Large intestine (tissue), 3 donors: ENCODE data around the gene RTBDN. TPM values are rescaled to one million over a fixed set of nuclear protein-coding genes. Genes with fewer than 3 reads are reported as not detected.

Experiments
- DNase-seq, 2 donors: peaks; one replicate each; pipeline versions ENCODE4 v3.0.0 to v3.0.0-alpha.2; 2013
- H3K27ac ChIP-seq: one replicate; pipeline ENCODE4 v1.5.1; 2013; ENCODE audit warnings: low read length
- H3K27me3 ChIP-seq: 2 replicates; pipeline ENCODE4 v1.6.1; 2013; ENCODE audit warnings: low read length; ENCODE audit not compliant: control insufficient read depth, insufficient read depth
- H3K36me3 ChIP-seq: 2 replicates; pipeline ENCODE4 v1.6.1; 2013; ENCODE audit warnings: low read length; ENCODE audit not compliant: control insufficient read depth, insufficient read depth
- H3K4me1 ChIP-seq: one replicate; pipeline ENCODE4 v1.6.1; 2013; ENCODE audit warnings: low read length; ENCODE audit not compliant: control insufficient read depth, insufficient read depth
- H3K4me3 ChIP-seq: one replicate; pipeline ENCODE4 v1.5.1; 2013; ENCODE audit warnings: low read length
- H3K9me3 ChIP-seq: one replicate; pipeline ENCODE4 v1.6.1; 2013; ENCODE audit warnings: mild to moderate bottlenecking, low read depth, low read length, moderate library complexity; ENCODE audit not compliant: control insufficient read depth
- WGBS: methylation state at CpG from one replicate; pipeline ENCODE4 v1.1.5; 2013; ENCODE audit warnings: low lambda C conversion rate; ENCODE audit not compliant: insufficient coverage; 5-methylcytosine and 5-hydroxymethylcytosine counted together
- polyA plus RNA-seq: library from polyadenylated mRNA; unstranded; fragments of 120-200 nt; gene quantifications from one replicate; pipeline ENCODE4 v1.2.1, GENCODE V29; 2013

Gene RTBDN
- polyA plus RNA-seq, 1 donor: 1.6 TPM

- peak in 1 of 2 donors; percentile 58 for DNase-seq
- Histone ChIP-seq H3K27ac (peak overlapping the region; percentile 99), H3K27me3 (no peaks in the 10 kb centered on the region), H3K36me3 (no peaks in the 10 kb centered on the region), H3K4me3 (peak overlapping the region; percentile 94), H3K9me3 (no peaks in the 10 kb centered on the region), H3K4me1 (peaks cover 60% of the 10 kb centered on the region)
- 0% methylated on average over 2 of the region's 22 CpGs for WGBS
Measured at GRCh38 chr19:12790628-12791344, 43.6 kb downstream of the RTBDN start.

GRCh38 chr19:12789904-12790619 lies 44.3 kb downstream of the RTBDN start:
- Histone ChIP-seq H3K4me1 (peaks cover 62% of the 10 kb centered on the region), H3K27ac (peak overlapping the region; percentile 99), H3K36me3 (no peaks in the 10 kb centered on the region), H3K9me3 (no peaks in the 10 kb centered on the region), H3K4me3 (peak overlapping the region; percentile 94), H3K27me3 (no peaks in the 10 kb centered on the region)
- peak; percentile 98 to 99 for DNase-seq
- WGBS: no CpG with 5 or more reads among the region's 56 CpGs

- H3K4me1 ChIP-seq: peaks cover 63% of the 10 kb centered on the region
- H3K27me3 ChIP-seq: no peaks in the 10 kb centered on the region
- WGBS: no CpG with 5 or more reads among the region's 46 CpGs
- no peaks in the 10 kb centered on the region for H3K9me3 ChIP-seq
- peak overlapping the region; percentile 94 for H3K4me3 ChIP-seq
- H3K36me3 ChIP-seq: no peaks in the 10 kb centered on the region
- H3K27ac ChIP-seq: peak overlapping the region; percentile 100
- no peak for DNase-seq
Measured at GRCh38 chr19:12789098-12789903, 45.1 kb downstream of the RTBDN start.

GRCh38 chr19:12788682-12789097 lies 45.7 kb downstream of the RTBDN start:
- DNase-seq: peak; percentile 86 to 93
- Histone ChIP-seq H3K4me3 (peak overlapping the region; percentile 61), H3K27ac (peak overlapping the region; percentile 100), H3K9me3 (no peaks in the 10 kb centered on the region), H3K4me1 (peaks cover 65% of the 10 kb centered on the region), H3K36me3 (no peaks in the 10 kb centered on the region), H3K27me3 (no peaks in the 10 kb centered on the region)
- no CpG with 5 or more reads among the region's 12 CpGs for WGBS

GRCh38 chr19:12788042-12788681 lies 46.2 kb downstream of the RTBDN start:
- WGBS: no CpG with 5 or more reads among the region's 4 CpGs
- Histone ChIP-seq H3K4me1 (peaks cover 70% of the 10 kb centered on the region), H3K27me3 (no peaks in the 10 kb centered on the region), H3K9me3 (no peaks in the 10 kb centered on the region), H3K36me3 (no peaks in the 10 kb centered on the region), H3K27ac (peak overlapping the region; percentile 100), H3K4me3 (peak overlapping the region; percentile 61)
- DNase-seq: peak in 1 of 2 donors; percentile 35

GRCh38 chr19:12787458-12787857 lies 46.9 kb downstream of the RTBDN start:
- DNase-seq: no peak
- Histone ChIP-seq H3K4me3 (no peak overlapping the region), H3K27me3 (no peaks in the 10 kb centered on the region), H3K36me3 (no peaks in the 10 kb centered on the region), H3K4me1 (peaks cover 74% of the 10 kb centered on the region), H3K9me3 (no peaks in the 10 kb centered on the region), H3K27ac (peak overlapping the region; percentile 100)
- WGBS: 80% methylated on average over 1 of the region's 10 CpGs

GRCh38 chr19:12786952-12787351 lies 47.4 kb downstream of the RTBDN start:
- peak in 1 of 2 donors; percentile 55 for DNase-seq
- H3K27me3 ChIP-seq: no peaks in the 10 kb centered on the region
- no peak overlapping the region for H3K4me3 ChIP-seq
- H3K9me3 ChIP-seq: no peaks in the 10 kb centered on the region
- WGBS: no CpG with 5 or more reads among the region's 3 CpGs
- H3K27ac ChIP-seq: peak overlapping the region; percentile 100
- H3K36me3 ChIP-seq: no peaks in the 10 kb centered on the region
- H3K4me1 ChIP-seq: peaks cover 78% of the 10 kb centered on the region

- no peaks in the 10 kb centered on the region for H3K9me3 ChIP-seq
- no peaks in the 10 kb centered on the region for H3K36me3 ChIP-seq
- no CpG with 5 or more reads among the region's 18 CpGs for WGBS
- H3K4me3 ChIP-seq: no peak overlapping the region
- peak in 1 of 2 donors; percentile 50 for DNase-seq
- peak overlapping the region; percentile 100 for H3K27ac ChIP-seq
- peaks cover 82% of the 10 kb centered on the region for H3K4me1 ChIP-seq
- no peaks in the 10 kb centered on the region for H3K27me3 ChIP-seq
Measured at GRCh38 chr19:12786141-12786870, 48.1 kb downstream of the RTBDN start.

- no peaks in the 10 kb centered on the region for H3K36me3 ChIP-seq
- H3K27ac ChIP-seq: peak overlapping the region; percentile 100
- H3K9me3 ChIP-seq: no peaks in the 10 kb centered on the region
- DNase-seq: peak; percentile 65 to 79
- no CpG with 5 or more reads among the region's 4 CpGs for WGBS
- no peaks in the 10 kb centered on the region for H3K27me3 ChIP-seq
- H3K4me1 ChIP-seq: peaks cover 77% of the 10 kb centered on the region
- H3K4me3 ChIP-seq: no peak overlapping the region
Measured at GRCh38 chr19:12785431-12786031, 48.8 kb downstream of the RTBDN start.
